NCI-H2196 treated with DMSO at 0.1 percent for 48 hours (cell line): ENCODE results near the gene TMEM235.

ENCODE experiments used
- DNase-seq: peaks from one replicate; lab custom pipeline; 2025; ENCODE audit not compliant: unreplicated experiment; lab: John Stamatoyannopoulos, UW

TMEM235 gene

DNA sequence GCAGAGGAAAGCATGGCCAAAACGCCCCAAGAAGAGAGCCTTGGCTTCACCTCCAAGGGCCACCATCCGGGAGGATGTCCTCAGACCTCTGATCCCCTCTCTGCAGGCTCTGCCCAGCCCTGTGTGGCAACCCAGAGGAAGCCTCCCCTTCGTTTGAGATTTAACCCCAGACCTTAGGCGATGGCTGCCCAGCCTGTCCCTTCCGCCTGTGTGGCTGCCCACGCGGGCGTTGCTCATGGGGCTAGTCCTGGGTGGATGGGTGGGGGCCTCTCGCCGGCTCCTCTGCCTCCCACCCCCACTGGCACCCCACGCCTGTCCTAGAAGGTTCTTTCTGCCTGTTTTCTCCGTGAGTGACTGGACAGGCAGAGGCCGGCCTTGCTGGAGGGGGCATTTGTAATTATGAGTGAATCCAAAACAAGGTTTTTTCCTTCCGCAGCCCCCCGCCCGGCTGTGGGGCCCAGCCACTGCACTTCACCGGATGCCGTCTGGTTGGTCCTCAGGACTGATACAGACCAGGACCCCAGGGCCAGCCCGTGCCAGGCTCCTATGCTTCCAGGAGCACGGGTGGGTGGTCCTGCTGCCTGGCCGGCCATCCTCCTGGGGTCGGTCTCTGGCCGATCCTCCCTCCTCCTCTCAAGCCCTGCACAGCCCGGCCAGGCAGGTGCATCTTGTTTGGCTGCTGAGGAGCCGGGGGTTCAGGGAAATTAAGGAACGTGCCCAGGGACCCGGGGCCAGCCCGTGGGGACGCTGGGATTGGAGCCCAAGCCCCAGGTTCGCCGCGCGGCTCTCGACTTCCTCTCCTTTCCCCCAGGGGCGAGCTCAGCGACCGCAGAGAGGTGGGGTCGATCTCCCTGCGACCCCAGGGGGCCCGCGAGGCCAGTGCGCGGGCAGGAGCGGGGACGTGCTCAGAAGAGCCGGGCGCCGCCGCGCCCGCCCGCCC lies at the start of gene TMEM235:
TSS of gene TMEM235 (plus strand) at position 636 of the 940 bp plus-strand sequence. CDS start 393 bp downstream, outside the sequence.
- no peak for DNase-seq

DNA sequence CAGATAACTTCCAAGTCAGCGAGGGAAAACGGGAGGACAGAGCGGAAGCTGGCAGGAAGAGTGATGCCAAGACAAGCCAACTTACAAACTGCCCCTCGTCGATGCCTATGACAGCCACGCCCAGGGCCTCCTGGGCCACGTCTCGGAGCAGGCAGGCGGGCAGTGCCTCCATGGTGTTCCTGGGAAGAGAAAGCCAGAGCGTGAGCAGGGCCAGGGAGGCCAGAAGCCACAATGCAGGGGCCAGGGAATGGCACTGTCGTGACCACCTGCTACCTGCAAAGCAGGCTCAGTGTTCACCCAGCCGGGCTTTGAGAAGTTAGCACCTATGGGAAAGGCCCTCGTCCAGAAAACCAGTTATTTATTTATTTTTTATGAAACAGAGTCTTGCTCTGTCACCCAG lies 48.9 kb upstream of the TMEM235 start:
- no peak for DNase-seq

DNA sequence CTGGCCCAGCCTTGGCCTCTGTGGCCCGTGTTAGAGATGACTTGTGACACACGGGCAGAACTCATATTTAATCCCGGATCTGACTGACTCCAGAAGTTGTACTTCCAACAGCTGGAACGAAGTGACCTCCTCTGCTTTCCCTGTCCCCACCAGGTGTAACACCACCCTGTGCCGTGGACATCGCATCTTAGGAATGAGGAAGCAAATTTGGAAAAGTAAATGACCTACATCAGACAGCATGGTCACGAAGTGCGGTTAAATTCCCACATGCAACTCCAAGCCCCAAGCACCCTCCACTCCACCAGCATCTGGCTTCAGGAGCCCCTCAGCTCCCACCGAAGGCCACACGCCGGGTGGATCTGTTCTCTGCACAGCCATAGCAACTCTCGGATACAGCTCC lies 47.5 kb upstream of the TMEM235 start:
- DNase-seq, result no peak

DNA sequence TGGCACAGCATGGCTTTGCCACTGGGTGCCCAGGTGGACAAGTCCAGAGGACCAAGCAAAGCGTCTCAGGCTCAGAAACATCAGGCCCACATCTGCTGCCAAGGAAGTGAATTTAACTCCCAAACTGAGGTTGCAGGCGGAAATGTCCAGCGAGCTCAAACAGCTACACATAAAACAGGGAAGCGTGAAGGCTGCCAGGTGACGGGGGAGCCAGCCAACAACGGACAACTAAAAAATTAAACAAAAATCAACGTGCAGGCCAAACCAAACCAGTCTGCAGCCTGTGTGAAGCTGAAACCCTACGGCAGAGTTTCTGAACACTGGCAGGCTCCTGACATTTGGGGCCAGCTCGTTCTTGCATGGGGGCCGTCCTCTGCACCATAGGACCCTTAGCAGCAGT lies 47.1 kb upstream of the TMEM235 start:
- DNase-seq, result no peak

DNA sequence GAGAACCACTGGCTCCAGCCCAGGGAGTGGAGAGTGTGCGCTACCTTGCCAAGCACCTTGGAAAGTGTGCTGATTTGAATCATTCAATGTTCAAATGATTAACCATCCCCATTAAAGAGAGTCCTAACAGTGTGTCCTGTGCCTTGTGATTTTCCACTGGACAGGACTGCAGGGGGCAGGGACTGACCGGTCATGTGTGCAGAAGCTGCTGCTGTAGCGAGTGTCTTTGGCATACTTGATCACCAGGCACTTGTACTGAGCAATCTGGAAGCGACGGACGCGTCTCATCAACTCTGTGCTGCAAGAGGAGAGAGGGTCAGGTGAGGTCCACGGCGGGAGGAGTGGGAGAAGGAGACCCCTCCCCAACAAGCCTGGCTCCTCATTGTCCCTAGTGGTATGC lies 46.6 kb upstream of the TMEM235 start:
- DNase-seq, result no peak

DNA sequence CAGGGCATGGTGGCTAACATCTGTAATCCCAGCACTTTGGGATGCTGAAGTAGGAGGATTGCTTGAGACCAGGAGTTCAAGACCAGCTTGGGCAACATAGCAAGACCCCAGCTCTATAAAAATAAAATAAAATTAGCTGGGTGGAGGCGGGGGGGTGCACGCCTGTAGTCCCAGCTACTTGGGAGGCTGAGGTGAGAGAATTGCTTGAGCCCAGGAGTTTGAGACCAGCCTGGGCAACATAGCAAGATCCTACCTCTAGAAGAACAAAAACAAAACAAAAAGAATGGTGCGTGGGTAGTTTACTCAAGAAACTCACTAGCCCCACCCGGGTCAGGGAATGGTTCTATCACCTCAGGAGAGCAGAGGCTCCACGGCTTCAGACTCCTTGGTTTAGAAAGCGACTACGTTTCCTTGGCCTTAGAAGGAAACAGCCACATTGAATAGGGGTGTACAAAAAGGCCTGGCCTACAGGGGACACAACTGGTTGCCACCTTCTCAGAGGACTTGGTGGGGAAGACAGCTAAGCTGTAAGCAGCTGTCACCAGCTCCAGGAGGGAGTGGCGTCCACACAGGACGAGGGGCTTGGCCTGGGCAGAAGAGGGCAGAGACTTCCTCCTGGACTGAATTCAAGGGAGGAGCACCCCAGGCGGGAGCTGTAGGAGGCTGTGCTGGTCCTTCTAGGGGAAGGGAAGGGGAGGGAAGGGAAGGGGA lies 45.3 kb upstream of the TMEM235 start:
- DNase-seq, result no peak

DNA sequence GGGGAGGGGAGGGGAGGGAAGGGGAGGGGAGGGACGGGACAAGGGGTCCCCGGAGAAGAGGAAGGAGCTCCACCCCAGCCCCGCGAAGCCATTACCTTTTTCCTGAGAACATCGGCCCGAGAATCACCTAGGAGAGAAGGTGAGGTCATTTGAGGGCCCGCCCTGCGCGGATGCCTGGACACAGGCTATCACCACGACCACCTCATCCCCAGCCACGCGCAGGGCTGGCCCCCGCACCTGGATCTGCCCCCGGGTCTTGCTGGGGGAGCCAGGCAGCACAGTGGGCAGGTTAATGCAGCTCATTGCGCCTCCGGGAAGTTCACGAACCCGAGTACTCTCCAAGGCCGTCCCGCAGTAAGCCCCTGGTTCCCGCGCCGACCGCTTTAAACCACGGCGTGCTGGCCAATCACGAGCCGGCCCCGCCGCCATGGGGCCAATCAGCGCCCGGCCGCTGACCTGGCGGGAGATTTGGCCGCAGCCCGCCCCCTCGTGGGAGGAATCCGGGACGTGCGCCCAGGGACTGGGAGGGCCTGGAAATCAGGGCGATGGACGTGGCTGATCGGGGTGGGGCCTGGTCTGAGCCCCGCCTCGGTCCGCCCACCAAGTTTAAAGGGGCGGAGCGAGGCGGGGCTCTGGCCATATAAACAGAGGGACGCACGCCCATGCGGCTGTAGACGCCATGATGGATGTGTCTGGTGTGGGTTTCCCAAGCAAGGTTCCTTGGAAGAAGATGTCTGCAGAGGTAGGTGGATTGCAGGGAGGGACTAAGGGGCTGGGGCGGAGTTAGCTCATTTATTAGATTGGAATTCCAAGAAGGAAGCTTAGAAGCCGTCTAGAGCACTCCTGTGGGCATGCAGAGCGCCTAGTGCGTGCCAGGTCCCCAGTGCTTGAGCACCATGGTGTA lies 44.5 kb upstream of the TMEM235 start, which contains the start of the genes AFMID and TK1:
TSS of gene AFMID (plus strand) at position 671 of the 904 bp plus-strand sequence. CDS start at position 680, 9 bp downstream.
TSS of gene TK1 (minus strand) at position 361 of the 904 bp plus-strand sequence. CDS start at position 303, 58 bp downstream.
- DNase-seq, result peak; percentile 97

DNA sequence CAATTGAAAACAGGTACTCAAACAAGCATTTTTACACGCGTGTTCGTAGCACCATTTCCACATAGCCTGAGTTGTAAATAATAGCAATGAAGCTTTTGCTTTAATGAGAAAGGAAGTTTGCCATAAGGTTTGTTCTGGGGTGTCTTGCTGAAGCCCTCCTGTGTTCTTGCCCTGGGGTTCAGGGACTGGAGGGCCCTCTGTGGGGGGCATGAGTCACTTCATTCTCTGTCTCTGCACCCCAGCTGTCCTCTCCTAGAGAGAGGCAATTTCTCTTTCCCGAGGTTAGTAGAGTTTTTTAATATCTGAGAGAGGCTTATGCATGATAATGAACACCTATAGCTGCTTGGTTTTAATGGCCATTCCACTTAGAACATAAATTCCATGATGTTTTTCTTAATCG lies 34.7 kb upstream of the TMEM235 start:
- no peak for DNase-seq

DNA sequence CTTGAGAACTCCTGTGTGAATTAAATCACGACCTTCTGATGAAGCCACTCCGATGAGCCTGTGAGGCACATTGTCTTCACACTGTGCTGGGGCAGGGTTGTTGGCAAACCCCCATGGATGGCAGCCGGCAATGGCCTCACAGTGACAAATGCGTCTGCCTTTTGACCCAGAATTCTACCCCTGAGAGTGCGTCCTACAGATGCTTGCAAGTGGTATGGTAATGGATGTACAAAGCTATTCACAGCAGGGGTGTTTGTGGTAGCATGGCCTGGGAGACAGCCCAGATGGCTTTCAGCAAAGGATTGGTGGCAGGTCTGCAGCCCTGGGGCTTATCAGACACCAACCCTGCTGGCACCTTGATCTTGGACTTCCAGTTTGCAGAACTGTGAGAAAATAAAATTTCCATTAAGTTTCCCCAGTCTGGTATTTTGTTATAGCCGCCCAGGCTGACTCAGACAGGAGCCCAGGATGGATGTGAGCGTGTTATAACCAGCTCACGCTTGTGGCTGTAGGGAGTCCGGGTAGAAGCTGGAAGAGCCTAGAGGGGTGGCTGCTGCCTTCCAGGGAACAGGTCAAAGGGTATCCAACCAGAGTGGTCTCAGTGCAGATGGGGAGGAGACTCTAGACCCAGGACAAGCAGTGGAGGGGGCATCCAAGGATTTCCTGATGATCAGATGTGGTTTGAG lies 34.1 kb upstream of the TMEM235 start:
- DNase-seq, result no peak

DNA sequence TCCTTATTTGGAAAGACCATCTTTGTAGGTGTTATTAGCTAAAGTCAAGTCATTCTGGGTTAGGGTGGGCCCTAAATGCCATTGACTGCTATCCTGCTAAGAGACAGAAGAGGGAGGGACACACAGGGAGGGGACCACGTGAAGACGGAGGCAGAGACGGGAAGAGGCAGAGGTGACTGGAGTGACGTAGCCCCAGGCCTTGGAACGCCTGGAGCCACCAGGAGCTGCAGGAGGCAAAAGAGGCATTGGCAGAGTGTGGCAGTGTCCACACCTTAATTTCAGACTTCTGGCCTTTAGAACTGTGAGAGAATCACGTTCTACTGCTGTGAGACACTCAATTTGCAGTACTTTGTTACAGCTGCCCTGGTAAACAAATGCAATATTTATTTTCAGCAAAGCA lies 31.0 kb upstream of the TMEM235 start:
- DNase-seq, result no peak

DNA sequence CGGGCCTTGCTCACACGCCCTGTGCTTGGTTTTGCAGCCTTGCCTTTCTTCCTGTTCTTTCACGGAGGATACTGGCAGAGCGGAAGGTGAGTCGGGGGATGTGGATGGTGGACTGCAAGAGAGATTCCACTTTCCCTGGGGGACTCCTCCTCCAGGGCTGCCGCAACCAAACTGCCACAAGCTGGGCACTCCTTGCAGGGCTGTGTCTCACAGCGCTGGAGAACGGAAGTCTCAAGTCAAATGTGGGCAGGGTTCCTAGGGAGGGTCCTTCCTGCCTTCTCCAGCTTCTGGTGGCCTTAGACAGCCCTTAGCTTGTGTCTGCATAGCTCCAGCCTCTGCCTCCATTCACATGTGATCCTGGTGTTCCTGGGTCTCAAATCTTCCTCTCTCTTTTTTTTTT lies 28.8 kb upstream of the TMEM235 start:
- no peak for DNase-seq

DNA sequence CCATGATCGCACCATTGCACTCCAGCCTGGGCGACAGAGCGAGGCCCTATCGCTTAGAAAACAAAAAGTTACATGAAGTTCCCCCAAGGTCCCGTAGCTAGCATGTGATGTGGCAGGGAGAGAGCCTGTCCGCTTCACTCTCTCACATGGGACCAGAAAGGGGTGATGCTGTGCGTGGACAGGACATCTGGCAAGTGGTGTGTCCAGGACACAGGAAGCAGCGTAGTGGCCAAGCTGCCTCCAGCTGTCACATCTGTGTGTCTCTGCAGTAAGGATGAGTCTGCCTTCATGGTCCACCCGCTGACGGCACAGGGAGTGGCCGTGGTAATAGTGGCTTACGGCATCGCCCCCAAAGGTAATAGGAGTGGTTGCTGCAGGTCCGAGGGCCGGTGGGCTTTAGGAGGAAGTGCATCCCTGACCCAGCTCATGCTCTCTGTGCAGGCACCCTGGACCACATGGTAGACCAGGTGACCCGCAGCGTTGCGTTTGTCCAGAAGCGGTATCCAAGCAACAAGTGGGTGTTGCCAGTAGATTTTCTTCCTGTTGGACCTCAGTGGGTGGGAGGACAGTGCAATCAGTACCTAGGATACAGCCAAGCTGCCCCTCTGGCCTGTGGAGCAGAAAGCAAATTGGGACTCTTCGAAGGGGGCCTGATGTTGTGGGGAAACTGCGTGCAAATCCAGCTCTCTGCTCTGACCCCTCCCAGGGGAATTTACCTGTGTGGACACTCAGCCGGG lies 26.9 kb upstream of the TMEM235 start:
- DNase-seq, result no peak

DNA sequence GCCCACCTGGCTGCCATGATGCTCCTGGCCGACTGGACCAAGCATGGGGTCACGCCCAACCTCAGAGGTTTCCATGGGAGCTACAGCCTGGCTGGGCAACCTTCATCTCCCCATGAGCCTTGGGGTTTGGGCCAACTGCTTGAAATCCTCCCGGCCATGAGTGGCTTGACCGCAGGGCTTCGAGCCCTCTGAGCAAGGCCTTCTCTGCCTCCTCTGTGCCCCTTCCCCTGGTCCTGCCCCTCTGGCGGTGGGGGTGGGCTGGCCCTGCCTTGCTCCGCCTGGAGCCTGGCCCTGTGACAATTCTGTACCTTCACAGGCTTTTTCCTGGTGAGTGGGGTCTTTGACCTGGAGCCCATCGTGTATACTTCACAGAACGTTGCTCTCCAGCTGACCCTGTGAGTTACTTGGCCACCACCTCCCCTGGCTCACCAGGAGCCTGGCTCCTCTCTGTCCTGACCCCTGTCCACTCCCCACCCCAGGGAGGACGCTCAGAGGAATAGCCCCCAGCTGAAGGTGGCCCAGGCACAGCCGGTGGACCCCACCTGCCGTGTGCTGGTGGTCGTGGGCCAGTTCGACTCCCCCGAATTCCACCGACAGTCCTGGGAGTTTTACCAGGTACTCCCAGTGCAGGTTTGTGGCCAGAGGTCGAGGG lies 26.2 kb upstream of the TMEM235 start:
- no peak for DNase-seq

DNA sequence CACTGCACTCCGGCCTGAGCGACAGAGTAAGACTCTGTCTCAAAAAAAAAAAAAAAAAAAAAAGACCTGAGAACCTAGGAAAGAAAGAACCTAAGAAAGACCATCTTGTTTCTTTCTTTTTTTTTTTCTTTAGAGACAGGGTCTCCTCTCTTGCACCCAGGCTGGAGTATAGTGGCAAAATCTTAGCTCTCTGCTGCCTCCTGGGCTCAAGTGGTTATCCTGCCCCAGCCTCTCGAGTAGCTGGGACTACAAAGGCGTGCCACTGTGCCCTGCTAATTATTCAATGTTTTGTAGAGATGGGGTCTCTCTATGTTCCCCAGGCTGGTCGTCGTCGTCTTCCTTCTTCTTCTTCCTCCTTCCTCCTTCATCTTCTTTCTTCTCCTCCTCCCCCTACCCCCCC lies 25.1 kb upstream of the TMEM235 start:
- no peak for DNase-seq

DNA sequence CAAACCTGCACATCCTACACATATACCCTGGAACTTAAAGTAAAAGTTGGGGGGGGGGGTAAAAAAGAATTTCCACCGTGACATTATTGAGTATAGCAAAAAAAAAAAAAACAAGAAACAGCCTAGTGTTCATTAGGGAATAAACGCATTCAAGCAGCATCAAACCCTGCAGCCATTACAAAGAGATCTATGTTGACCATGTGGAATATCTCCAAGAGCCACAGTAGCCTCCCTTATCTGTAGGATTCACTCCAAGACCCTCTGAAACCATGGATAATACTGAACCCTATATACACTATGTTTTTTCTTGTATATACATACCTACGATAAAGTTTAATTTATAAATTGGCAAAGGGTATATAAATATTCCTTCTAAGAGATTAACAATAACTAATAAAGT lies 22.9 kb upstream of the TMEM235 start:
- DNase-seq, result no peak

DNA sequence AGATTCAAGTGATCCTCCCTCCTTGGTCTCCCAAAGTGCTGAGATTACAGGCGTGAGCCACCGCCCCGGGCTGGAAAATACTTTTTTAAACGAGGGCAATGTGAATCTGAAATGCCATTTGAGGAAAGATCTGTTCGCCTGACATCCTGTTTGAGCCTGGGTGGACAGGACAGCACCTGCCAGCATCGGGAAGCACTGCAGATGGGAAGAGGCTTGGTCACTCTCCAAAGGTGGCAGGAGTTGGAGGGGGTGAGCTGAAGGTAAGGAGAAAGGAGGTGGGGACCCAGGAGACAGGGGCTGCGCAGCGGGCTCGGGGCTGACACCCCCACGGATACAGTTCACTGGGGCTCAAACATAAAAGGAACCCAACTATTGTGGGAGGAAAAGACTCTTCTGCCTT lies 21.3 kb upstream of the TMEM235 start:
- no peak for DNase-seq

DNA sequence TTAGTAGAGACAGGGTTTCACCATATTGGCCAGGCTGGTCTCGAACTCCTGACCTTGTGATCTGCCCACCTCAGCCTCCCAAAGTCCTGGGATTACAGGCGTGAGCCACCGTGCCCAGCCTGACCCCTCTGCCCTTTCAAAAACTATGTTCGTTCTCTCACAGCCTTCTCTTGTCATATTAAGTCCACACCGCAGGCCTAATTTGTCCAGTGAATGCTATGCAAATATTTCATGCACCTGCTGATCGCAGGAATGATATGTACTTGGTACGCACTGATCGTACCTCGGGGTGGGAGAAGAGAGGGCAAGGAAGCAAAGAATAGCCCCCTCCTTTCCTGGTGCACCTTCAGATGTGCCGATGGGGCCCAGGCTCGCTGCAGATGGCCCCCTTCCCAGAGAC lies 20.4 kb upstream of the TMEM235 start:
- DNase-seq, result no peak

DNA sequence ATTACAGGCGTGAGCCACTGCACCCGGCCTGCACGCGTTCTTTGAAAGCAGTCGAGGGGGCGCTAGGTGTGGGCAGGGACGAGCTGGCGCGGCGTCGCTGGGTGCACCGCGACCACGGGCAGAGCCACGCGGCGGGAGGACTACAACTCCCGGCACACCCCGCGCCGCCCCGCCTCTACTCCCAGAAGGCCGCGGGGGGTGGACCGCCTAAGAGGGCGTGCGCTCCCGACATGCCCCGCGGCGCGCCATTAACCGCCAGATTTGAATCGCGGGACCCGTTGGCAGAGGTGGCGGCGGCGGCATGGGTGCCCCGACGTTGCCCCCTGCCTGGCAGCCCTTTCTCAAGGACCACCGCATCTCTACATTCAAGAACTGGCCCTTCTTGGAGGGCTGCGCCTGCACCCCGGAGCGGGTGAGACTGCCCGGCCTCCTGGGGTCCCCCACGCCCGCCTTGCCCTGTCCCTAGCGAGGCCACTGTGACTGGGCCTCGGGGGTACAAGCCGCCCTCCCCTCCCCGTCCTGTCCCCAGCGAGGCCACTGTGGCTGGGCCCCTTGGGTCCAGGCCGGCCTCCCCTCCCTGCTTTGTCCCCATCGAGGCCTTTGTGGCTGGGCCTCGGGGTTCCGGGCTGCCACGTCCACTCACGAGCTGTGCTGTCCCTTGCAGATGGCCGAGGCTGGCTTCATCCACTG lies 17.3 kb upstream of the TMEM235 start, which contains the start of gene BIRC5:
TSS of gene BIRC5 (plus strand) at position 238 of the 690 bp plus-strand sequence. CDS start at position 302, 64 bp downstream.
- peak; percentile 92 for DNase-seq

DNA sequence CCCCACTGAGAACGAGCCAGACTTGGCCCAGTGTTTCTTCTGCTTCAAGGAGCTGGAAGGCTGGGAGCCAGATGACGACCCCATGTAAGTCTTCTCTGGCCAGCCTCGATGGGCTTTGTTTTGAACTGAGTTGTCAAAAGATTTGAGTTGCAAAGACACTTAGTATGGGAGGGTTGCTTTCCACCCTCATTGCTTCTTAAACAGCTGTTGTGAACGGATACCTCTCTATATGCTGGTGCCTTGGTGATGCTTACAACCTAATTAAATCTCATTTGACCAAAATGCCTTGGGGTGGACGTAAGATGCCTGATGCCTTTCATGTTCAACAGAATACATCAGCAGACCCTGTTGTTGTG lies 16.7 kb upstream of the TMEM235 start:
- no peak for DNase-seq
